Suppressor macrophage treated with lipopolysaccharide for 4 hours (primary cell): ENCODE results near the gene MAMLD1.
A peak's percentile ranks its signal among the peaks of the same experiment; 100 is the strongest.

Experiments
- DNase-seq: peaks from one replicate; pipeline ENCODE4 v3.0.0-alpha.2; 2020

MAMLD1 gene

DNA sequence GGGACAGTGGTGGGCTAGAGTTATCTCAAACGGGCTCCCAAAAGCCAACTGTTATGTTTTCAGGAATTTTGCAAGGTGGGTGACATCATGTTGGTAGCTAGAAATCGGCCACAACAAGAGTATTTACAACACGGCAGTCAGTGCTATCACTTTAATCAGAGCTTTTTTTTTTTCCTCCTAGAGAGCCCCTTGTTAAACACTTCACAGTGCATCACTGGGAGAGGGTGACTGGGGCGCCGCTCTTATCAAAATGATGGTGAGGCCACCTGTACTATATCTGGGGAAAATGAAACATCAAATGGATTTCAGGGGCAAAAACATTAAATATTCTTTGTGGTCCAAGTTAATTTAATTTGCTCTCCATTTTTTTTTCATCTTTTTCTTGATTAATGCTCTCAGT lies 44.9 kb downstream of the MAMLD1 start:
- no peak for DNase-seq

DNA sequence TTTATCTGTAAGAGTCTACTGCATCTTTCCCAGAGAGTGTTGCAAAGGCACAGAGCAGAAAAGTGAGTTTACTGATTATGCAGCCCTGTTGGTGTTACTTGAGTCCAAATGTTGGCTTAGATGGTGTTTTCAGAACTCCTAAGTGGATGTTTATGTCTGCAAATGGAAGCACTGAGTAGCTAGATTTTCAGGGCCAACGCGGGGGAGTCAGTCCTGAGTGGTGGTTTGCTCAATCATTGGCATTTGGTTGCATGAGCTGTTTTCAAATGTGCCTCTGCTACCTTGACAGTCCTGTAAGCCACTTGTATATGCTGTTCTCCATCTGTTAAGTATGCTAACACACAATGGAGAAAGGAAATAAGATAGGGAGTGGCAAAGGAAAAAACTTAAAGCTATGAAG lies 45.4 kb downstream of the MAMLD1 start:
- DNase-seq, result no peak

DNA sequence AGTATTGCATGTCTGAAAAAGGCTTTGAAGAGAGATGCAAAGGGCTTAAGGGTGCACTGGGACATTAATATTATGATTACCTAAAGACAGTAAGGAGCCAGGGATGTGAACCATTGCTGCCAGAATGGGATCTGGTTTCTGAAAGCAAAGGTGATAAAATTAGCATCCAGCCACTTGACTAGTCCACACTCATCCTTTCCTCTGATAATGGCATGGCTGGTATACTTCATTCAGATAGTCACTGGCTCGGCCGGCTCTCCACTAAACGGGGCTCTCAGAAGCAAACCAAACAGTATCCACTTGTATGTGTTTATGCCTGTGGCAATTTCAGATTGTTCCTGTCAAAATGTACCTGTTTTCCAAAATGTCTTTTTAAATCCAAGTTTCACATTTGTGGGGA lies 46.4 kb downstream of the MAMLD1 start:
- no peak for DNase-seq

DNA sequence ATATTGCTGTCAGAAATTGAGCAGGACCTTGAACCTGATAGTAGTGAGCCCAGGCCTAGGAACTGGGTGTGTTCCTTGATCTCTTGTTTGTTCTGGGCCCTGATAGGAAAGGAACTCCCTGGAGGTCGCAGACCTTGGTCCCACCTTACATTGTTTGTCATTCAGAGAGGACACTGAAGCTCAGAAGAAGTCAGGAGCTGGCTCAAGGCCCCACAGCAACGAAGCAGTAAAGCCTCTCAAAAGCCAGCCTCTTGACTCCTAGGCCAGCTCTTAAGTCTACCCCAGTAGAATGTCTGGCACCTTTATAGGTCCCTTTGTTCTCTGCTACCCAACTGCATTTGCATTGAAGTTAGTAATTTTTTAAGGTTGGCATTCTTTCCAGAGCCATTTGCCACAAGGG lies 46.8 kb downstream of the MAMLD1 start:
- DNase-seq, result no peak

DNA sequence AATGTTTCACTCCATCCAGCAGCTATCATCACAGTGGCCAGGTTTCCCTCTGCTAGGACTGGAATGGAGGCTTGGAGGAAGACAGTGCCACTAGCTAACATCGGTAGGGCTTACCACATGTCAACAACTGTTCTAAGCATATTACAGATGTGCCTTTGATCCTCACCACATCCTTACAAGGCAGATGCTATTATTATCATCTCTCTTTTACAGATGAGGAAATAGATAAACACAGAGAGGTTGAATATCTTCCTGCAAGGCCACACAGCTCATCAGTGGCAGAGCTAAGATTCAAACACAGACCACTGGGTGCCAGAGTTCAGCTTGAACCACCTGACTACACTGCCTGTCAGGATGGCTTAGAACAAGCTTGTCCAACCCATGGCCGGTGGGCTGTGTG lies 47.4 kb downstream of the MAMLD1 start:
- no peak for DNase-seq

DNA sequence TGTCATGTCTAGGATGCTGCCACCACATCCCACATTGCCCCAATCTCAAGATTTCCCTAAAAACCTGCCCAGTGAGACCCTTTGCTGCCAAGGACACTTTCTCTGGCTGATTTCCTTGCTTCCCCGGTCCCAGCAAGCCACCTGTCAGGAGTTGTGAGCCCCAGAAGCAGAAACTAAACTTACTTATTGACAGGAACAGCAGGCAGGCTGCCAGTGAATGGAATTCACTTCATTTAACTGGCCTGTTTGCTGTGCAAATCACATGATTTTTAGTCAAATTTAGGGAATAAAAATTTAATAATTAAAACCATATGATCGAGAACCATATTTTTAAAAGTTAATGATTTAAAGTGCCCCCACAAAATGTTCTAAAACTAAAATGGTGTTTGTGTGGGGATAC lies 48.5 kb downstream of the MAMLD1 start:
- DNase-seq, result no peak

DNA sequence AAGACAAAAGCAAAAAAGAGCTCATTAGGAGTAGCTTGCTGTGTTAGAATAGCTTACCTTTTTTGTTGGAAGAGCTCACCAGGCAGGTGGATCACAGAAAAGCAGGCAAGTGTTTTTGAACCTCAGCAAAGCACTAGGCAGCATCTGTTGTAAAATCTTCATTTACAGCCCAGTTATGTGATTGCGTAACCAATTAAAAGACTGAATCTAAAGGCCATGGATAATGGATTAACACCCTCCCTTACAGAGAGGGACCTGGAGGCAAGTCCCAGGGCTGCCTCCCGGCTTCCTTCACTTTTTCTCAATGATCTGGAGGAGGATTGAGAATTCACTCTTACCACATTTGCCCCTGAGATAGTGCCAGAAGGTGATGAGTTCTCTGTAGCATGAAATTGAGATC lies 51.1 kb downstream of the MAMLD1 start:
- no peak for DNase-seq

DNA sequence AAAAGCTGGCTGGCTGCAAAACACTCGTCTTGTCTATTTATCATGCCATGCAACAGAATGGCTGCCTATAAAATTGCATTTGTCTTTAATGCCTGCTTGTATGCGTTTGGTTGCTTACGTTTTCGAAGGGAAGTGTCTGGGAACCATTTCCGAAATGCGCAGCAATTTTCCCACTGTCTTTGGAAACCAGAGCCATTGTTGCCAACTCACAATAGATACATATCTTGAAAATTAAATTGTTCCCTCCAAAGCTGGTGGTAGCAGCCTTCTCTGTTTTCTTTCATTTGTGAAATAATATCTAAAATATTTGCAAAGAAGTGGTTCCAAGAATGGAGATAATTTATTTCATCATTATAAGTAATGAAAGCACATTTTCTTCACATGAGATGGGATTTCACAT lies 53.4 kb downstream of the MAMLD1 start:
- DNase-seq, result no peak

DNA sequence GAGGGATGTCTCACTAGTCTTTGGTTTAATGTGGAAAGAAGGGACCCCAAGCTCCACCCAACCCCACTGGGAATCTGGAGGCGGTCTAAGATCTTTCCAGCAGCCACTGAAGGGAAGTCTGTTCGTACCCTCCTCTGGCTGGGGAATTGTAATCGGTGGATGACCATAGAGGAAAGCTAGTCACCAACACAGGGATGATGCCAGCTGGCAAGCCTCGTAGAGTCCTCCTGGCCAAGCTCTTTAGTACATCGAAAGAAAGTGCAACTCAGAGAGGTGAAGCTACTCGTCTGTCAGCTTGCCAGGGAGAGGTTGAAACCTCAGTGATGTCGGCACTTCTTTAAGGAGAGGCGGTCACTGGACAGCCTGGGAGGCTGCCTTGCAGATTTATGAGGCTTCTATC lies 58.7 kb downstream of the MAMLD1 start:
- no peak for DNase-seq

DNA sequence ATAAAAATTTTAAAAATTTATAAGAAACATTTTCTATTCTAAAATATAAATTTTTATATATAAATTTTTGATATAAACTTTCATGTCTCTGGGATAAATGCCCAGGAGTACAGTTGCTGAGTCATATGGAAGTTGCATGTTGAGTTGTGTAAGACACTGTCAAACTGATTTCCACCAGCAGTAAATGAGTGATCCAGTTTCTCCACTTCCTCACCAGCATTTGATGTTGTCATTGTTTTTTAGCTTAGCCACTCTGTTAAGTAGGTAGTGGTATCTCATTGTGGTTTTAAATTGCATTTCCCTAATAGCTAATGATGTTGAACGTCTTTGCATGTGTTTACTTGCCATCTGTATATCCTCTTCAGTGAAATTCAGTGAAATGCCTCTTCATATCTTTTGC lies 66.5 kb downstream of the MAMLD1 start:
- peak; percentile 73 for DNase-seq

DNA sequence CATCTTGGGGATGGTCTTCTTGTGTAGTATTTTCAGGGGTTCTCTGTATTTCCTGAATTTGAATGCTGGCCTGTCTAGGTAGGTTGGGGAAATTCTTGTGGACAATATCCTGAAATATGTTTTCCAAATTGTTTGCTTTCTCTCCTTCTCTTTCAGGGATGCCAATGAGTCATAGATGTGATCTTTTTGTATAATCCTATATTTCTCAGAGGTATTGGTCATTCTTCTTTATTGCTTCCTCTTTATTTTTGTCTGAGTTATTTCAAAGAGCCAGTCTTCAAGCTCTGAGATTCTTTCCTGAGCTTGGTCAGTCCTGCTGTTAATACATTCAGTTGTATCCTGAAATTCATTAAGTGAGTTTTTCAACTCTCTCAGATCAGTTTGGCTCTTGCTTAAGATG lies 73.1 kb downstream of the MAMLD1 start:
- peak; percentile 19 for DNase-seq

DNA sequence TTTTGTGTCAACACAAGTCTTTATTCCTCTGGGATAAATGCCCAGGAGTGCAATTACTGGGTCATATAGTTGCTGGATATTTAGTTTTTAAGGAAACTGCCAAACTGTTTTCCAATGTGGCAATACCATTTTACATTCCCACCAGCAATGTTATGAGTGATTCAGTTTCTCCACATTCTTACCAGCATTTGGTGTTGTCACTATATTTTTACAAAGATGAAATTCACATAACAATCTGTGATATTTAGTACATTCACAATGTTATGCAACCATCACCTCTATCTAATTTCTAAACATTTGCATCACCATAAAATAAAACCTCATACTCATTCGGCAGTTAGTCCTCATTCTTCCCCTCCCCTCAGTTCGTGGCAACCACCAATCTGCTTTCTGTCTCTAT lies 75.0 kb downstream of the MAMLD1 start:
- DNase-seq, result no peak

DNA sequence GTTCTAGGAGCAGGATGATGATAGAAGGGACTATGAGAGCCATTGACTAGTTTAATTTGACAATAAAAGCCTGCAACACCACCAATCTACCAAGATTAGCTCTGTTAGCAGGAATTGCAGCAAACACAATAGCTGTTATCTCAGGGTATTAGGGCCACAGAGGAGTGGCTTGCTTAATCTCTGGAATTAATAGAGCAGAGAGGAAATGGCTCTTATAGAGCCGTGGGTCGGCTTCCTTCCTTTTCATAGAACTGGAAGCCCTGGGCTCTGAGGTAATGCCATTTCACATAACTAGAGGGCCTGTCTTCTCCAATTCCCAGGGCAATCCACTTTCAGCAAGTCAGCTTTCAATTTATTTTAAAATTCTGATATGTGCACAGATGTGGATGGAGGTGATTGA lies 83.0 kb downstream of the MAMLD1 start:
- peak; percentile 54 for DNase-seq

DNA sequence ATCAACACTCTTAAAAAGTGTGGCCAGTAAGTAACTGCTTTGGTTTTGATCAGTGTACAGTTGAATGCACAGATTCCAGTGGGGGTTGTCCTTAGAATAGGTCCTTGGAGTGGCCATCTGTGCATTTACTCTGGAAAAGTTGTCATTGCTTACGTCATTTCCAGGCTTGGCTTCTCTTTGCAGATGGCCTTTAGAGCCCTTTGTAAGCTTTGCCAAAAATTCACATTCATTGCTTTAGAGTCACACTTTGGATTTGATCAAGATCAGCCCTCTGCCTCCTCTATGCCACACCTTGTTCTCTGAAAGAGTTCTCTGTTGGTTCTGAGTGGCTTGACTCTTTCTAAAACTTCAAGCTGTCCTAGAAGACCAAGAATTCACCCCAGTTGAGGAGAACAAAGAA lies 83.9 kb downstream of the MAMLD1 start:
- no peak for DNase-seq

DNA sequence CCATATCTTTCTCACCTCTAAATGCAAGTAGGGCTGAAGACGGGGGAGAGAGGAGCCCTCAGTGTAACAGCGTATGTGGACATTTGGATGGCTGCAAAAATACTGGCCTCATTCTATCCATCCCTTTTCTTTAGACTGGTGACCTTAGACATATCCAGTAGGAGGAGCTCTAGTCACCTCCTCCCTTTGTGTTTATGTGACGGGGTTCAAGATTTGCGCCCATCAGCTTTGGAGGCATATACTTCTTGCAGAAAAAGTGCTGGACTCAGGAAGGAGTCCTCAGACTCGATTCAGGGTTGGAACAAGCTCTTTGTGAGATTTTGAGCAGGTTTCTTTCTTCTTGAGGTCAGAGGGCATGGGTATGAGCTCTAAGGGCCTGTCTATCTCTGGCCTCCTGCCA lies 86.2 kb downstream of the MAMLD1 start:
- no peak for DNase-seq

DNA sequence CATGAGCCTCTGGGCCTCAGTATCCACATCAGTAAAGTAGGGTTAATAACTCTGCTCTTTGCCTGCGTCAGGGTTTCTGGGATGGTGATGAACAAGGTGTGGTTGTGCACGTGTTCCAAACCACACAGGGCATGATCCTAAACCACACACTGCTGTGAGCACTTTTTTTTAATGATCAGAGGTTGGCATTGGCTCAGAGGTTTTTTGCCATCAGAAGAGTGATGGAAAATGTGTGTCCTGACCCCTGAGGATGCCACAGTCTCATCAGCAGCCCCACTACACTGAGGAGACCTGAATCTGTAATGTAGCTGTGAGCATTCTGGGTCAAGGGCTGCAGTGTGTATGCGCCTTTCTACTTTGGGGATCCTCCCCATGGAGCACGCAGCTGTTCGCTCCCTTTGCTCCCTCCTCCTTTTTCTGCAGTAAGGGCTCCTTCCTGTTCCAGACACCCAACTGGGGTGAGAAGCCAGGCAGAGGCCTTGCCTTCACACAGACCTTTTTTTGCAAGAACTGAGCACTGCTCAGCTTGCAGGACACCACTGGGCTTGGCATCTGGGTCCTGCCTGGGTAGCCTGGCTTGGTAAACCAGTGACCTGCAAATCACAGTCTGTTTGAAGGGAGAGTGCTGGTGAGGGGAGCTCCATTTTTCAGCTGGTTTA lies 87.5 kb downstream of the MAMLD1 start:
- no peak for DNase-seq

DNA sequence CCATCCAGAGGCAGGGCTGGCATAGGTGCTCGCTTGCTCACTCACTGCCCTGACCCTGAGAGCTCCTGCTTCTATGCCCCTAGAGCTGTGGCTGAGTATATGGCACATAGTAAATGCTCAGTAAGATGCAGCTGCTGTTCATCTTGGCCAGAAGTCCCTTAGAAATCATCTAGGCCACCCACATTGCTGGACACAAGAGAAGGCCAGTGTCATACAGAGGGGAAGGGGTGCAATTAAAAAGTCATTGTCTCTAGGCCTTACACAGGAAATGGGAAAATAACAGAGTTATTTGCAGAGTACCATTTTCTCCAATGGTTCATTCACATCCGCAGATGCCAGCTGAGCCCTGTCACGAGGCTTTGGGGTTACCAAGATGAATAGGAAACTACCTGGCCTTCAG lies 88.8 kb downstream of the MAMLD1 start:
- DNase-seq, result no peak

DNA sequence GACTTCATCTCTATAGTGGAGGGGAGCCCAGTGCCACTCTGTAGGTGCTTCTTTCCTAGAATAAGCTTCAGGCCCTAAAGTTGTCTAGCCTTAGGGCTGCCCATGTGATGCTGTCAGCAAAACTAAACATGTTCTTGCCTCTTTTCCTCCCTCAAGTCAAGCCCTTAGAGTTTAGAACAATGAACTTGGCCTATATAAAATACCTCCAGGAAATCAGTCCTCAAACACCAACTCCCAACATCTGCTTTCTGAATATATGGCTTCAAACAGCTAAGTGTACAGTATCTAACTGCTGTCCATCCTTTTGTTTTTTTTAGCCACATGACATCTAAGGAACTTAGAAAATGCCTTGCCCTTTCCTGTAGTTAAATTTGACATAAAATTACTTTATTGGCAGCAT lies 91.0 kb downstream of the MAMLD1 start:
- DNase-seq, result no peak

DNA sequence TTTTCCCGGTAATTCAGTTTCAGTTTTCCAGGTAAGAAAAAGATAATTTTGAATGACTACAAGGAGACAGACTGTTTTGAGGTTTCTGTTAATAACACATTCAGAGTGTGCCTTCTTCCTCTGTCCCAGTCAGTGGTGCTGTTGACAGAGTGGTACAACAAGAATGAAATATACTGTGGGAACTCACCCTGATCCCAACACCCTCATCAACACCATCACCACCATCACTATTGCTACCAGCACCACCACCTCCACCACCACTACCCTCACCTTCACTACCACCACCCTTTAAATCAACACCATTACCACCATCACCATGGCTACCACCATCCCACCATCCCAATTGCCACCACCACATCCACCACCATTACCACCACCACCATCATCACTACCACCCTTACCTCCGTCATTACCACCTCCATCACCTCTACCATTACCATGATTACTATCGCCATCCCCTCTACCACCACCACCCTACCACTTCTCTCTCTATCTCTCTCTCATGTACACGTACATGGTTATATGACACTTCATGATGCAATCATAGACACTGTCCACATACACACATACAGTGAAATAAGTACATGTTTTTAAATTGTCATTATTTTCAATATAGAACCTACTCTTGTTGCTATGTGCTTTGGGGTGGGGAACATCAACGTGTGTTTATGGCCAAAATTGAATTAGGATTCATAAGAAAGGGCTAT lies 91.5 kb downstream of the MAMLD1 start:
- DNase-seq, result no peak

DNA sequence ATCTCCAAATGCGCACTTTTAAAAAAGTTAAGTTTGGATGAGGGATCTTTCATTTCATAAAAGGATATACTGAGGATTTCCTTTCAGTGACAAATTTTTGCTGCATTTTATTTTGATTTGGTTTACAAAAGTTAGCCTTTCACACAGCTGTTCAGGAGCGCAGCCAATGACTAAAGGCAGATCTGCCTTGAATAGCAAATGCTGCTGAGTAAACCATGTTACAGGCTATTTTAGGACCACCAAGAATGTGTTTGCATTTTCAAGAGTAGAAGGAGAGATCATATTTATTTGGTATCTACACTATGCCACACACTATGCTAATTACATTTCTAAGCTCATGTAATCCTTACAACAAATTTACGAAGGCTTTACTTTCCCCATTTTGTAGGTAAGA lies 92.1 kb downstream of the MAMLD1 start:
- no peak for DNase-seq

DNA sequence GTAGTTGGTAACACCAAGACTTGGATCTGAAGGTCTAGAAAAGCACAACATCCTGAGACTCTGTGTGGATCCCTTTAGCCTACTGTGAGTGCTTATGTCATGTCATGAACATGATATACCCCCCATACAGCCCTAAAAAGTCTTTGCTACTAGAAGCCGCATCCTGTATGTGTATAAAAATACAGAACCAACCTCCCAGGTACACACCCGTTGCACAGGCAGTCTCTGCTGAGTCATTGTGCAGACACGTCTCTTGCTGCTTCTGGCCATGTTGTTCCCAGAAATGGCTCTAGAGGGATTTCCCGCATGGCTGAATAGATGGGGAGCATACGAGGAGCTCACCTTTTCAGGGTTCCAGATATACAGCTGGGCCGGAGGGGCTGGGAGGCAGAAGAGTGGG lies 93.3 kb downstream of the MAMLD1 start:
- DNase-seq, result no peak

DNA sequence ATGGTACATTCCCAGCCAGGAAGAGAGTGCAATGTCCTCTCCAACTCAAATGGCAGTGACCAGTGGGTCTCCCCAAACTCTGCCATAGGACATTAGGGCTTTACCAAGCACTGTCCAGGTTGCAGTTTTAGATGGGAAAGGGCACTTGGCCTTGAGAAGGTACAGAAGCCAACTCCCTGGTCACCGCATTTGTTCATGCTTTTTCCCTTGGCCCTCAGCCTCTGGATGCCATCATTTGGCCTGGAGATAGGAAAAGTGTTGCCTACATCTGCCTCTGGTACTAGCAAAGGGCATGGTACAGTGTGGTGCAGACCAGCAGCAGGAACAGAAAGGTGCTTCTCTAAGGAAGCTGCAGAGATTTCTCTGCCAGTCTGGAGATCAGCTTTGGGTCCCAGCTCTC lies 93.8 kb downstream of the MAMLD1 start:
- no peak for DNase-seq

DNA sequence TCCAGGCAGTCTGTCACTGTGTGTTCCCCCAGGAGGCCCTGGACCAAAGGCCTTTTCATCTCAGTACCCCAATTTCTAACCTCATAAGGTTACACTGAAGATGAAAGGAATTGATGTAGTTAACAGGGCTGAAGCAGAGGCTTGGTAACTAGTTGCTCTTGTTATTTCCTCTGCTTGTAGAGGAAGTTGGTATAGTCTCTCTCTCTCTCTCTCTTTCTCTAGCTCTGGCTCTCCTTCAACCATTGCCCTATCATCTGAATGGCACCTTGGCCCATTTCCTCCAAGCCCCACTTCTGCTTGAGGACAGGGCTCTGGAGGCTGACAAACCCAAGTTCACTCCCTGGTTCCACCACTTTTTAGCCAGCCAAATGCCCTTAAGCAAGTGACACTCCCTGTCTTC lies 96.1 kb downstream of the MAMLD1 start:
- no peak for DNase-seq

DNA sequence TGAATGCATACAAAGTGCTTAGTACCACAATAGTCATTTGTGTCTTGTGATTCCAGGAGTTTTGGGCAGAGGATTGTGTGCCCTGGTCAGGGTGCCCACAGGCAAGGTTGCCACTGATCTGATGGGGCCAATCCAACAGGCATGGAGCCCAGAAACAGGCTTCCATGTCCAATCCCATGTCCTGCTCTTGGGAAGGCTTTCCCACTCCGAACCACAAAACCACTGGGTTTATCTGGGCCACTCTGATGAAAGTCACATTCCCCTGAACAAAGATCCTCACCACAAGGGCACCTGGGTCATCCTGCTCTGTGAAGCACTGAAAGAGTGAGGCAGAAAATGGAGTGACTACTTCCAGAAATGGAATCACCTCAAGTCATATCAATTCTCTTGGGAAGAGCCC lies 96.9 kb downstream of the MAMLD1 start:
- no peak for DNase-seq

DNA sequence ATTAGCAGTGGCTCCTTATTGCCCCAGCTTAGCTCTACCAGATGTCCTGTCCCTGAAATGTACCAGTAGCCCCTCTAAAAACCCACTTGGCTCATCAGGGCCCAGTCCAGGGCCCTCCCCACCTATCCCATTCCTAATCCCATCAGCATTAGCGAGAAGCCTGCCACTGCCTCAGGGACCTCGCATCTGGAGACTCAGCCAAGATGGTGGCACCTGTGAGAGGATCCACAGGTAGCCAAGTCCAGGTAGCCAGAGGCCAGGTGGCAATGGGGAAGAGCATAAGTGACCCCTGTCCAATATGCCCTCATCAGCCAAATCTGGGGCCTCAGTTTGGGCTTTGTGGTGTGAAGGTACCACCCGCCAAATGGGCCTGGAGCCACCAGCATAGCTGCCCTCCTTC lies 97.7 kb downstream of the MAMLD1 start:
- DNase-seq, result no peak
